Measurements from ENCODE around the gene CTDNEP1.

CTDNEP1 gene

DNA sequence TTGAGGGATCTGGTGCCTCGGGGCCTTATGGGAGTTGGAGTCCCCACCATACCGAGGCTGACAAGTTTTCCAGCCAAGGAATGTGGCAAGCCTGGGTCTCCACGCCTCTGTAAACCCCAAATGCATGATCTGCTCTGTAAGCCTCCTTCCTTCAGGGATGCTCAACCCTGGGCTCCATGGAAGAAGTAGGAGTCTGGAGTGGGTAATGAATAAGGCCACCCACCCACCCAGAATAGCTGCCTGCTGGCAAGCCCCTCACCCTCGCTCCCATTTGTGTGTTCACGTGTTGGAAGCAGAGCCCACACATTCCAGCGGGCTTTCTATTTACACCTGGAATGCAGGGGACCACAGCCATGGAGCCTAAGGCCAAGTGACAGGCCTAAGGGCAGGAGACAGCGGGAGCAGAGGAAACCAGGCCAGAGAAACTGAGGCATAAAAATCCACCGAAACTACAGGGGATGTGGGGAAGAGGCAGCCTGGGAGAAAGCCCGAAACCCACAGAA lies 36.3 kb downstream of the CTDNEP1 start:
- DNase-seq (ENCODE audit: low spot score), result no peak

GRCh38 chr17:7214300-7215135 lies 37.0 kb downstream of the CTDNEP1 start:
- peak; percentile 95 for DNase-seq (ENCODE audit: low spot score)

GRCh38 chr17:7213895-7214299 lies 37.6 kb downstream of the CTDNEP1 start:
- peak; percentile 60 for DNase-seq (ENCODE audit: low spot score)

DNA sequence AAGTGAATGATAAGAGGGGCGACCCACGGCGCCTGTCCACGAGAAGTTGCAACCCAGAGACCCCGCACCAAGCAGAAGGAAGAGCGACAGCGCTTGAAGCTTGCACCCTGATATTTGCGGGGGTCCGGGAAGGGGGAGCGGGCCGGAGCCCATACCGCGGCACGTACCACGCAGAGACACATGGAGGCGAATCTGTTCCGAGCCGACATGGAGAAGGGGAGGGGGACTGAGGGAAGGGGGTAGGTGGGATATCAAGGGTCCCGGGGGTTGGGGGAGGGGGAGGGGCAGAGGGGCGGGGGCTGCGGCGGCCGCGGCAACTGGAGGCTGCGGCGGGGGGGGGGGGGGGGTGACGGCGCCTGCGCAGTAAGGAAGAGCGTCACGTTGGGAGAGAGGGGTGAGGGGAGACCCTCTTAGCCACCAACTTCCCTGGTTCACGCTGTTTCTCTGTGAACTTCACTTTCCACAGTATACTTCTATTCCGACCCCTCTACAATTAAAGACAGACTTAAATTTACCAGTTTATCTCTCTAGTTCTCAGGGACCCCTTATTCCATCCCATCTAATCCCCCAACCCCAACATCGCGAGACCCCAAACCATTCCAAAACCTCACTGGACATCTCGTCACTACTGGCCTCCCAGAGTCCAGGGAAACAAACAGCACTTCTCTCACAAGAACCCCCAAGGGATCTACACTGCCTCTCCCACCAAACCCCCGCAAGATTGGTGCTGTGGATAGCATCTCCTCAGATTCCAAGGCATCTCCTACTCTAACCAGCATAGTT lies 39.9 kb downstream of the CTDNEP1 start:
- no peak for DNase-seq (ENCODE audit: low spot score)

DNA sequence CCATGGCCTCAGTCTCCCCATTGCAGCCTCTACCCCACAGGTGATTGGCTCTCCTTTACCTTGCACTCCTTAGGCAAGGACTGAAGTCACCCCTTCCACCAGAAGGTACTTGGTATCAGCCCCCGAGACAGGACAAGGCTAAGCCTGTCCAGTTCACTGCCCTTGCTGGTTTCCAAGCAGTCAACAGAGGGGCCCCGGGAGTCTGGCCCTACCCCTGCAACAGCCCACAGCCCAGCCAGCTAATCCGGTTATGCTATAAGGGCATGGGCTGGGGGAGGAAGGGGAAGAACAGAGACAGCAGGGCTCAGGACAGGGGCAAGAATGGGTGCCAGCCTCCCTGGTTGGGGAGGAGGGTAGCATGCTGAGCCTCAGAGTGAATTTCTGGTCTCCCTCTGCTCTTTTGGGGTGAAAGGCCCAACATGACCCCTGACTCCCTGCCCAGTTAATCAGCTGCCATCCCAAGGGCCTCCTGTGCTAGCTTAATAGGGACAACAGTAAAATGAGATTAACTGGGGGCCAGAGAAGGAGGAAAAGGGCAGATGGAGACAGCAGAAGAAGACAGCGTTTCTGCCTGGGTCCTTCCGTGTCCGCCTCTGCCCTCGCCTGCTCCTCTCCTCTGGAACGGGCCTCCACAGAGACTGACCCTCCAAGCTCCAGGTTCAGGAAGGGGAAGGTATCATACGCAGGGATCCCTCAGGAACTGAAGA lies 42.6 kb downstream of the CTDNEP1 start:
- DNase-seq (ENCODE audit: low spot score), result no peak

- DNase-seq (ENCODE audit: low spot score), result no peak
These were observed 43.4 kb downstream of the CTDNEP1 start for GRCh38 chr17:7208027-7208571.

DNA sequence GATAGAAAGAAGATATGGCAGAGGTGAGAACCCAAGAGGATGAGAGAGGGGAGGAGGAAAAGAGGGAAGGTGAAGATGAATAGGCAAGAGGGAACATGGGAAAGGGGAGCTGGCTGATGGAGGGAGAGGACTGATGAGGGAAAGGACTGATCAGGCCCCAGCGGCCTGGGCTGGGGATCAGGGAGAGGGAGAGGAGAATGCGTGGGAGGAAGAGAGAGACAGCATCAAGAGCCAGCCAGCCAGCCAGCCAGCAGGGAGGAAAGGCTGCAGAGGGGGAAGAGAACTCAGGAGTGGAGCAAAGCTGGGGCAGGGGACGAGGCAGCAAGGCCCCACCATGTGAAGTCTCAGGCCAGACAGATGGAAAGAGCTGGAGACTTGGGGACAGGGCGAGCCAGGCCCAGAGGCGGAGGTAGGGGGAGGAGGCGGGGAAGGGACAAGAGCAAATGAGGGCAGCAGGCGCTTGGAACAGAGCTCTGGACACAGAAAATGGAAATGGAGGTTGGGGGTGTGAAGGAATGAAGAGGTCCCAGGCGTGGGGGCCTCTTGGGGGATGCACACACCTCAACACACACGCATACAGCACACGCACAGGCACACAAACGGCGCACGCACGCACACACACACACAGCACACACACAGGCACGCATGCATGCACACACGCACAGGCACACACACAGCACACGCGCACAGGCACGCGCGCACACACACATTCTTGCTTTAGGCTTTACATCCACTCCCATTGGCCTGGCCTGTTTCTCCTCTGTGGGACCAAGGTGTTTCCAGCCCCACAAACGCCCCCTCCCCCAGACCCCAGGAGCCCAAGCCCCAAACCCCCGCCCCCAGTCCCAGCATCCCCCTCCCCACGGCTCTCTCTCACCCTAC lies 44.2 kb downstream of the CTDNEP1 start:
- no peak for DNase-seq (ENCODE audit: low spot score)

- DNase-seq (ENCODE audit: low spot score), result no peak
These were observed 46.0 kb downstream of the CTDNEP1 start for GRCh38 chr17:7205561-7205960.

- DNase-seq (ENCODE audit: low spot score), result peak; percentile 89
These were observed 46.6 kb downstream of the CTDNEP1 start for GRCh38 chr17:7204828-7205461.

GRCh38 chr17:7204336-7204735 lies 47.2 kb downstream of the CTDNEP1 start:
- DNase-seq (ENCODE audit: low spot score), result no peak

- no peak for DNase-seq (ENCODE audit: low spot score)
These were observed 48.1 kb downstream of the CTDNEP1 start for GRCh38 chr17:7203391-7203790.

- no peak for DNase-seq (ENCODE audit: low spot score)
These were observed 54.7 kb downstream of the CTDNEP1 start for GRCh38 chr17:7196651-7197401.

DNA sequence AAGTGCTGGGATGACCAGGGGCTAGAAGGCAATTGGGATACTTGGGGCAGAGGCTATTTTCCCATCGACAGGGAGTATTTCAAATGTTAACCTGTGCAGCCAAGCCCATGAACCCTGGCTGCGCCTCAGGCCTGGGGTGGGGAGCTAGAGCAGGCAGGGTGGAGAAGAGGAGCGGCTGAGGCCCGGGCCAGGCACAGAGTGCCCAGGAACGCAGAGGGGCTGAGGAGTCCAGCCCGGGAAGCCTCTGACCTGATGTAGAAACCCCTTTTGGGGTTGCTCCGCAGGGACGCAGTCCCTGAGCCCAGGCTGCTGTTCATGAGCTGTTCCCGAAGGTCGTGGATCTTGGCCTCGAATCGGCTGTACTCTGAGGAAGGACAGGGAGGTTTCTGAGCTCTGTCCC lies 55.6 kb downstream of the CTDNEP1 start:
- DNase-seq (ENCODE audit: low spot score), result no peak

Measured in AG08395 (cell line).